Right lobe of liver (tissue), 4 donors: ENCODE data around the gene PRKCZ.

Experiments used
- CTCF ChIP-seq, 4 donors: fragments of 200-600 bp in 3 of 4; fragments of 450-650 bp in 1 of 4; IDR thresholded peaks; one replicate each; pipeline versions ENCODE4 v1.5.1 to v1.8.0; 2016 to 2022; ENCODE audit warnings: antibody characterized with exemption in 4 of 4, mild to moderate bottlenecking in 2 of 4
- POLR2A ChIP-seq: fragments of 450-650 bp; IDR thresholded peaks from one replicate; pipeline ENCODE4 v1.6.1; 2017; ENCODE audit warnings: antibody characterized with exemption, mild to moderate bottlenecking
- donor health status: DM: no; HTN: no; CAD: no.
- donor health status: DM: no; HTN: no; CAD: no.
- donor health status: DM: no; HTN: yes; CAD: no.

DNA sequence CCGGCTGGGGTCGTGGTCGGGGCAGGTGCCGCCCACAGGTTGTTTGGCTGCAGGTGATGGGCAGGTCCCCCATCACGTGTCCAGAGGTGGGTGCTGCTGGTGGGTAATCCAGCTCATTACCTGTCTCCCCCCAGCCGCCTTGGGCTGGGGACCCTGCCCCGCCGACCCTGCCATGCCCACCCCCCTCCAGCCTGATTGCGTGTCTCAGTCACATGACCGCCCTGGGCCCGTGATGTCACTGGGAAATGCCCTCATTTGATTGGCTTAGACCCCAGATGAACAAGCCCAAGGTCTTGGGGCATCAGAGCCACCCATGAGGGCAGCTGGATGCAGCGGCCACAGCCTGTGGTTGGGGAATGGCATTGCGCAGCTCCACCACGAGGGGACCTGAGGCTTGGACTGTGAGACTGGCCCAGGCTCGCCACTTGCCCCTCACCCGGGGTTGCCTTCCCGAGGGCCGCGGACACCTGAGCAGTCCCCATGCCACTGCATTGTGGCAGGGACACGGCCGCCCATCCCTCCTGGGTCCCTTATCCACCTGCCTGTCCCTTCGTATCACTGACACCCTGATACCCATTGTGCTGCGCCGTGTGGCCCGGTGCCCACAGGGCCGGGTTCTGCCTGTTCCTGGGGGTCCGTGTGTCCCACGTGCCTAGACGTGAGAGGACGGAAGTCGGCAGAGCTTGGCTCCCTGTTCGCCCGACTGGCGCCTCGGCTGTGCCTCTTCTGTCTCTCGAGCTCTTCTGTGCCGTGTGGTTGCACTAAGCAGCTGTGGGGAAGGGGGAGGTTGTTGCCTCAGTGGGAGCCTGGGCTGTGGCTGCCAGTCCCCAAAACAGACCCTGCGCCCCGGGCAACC, 76.3 kb downstream of the PRKCZ start:
- TF ChIP-seq CTCF (IDR thresholded peaks at IDR 0.05) (no peak), POLR2A (no peak)
